PC-3 (cell line): ENCODE measurements around the gene CXorf49.
"Not testable (repeated sequence)": the region's sequence is repeated elsewhere in the genome, so short reads cannot be mapped to it uniquely, and the experiment has no call there.

Experiments used
- CTCF ChIP-seq: fragments of 300-600 bp; sonication (generic); conservative IDR thresholded peaks from 2 replicates; pipeline ENCODE4 v1.5.1; 2017; ENCODE audit warnings: antibody characterized with exemption, low read depth, mild to moderate bottlenecking, low read length
- EZH2 ChIP-seq: fragments of 300-600 bp; sonication (generic); IDR thresholded peaks from one replicate; pipeline ENCODE4 v1.6.1; 2017; ENCODE audit warnings: antibody characterized with exemption, mild to moderate bottlenecking, low read length; ENCODE audit not compliant: unreplicated experiment
- EZH2phosphoT487 ChIP-seq: fragments of 300-600 bp; sonication (generic); IDR thresholded peaks from 2 replicates; pipeline ENCODE4 v1.6.1; 2018; ENCODE audit warnings: mild to moderate bottlenecking, antibody characterized with exemption, low read length, borderline replicate concordance

- not testable (repeated sequence) for TF ChIP-seq CTCF, EZH2, EZH2phosphoT487
Measured at GRCh38 chrX:71677195-71677594, 40.9 kb downstream of the CXorf49 start.
